GM21528 (cell line): ENCODE data around the gene PKP4.
A peak's percentile ranks its signal among the peaks of the same experiment; 100 is the strongest.
"Not testable (repeated sequence)": the region's sequence is repeated elsewhere in the genome, so short reads cannot be mapped to it uniquely, and the experiment has no call there.

Experiments
- ATAC-seq: cut with Tn5 transposase; IDR thresholded peaks from one replicate; pipeline ENCODE4 v1.9.1; 2021; ENCODE audit warnings: mild to moderate bottlenecking, moderate library complexity; ENCODE audit not compliant: unreplicated experiment, low FRiP score

The PKP4 gene

DNA sequence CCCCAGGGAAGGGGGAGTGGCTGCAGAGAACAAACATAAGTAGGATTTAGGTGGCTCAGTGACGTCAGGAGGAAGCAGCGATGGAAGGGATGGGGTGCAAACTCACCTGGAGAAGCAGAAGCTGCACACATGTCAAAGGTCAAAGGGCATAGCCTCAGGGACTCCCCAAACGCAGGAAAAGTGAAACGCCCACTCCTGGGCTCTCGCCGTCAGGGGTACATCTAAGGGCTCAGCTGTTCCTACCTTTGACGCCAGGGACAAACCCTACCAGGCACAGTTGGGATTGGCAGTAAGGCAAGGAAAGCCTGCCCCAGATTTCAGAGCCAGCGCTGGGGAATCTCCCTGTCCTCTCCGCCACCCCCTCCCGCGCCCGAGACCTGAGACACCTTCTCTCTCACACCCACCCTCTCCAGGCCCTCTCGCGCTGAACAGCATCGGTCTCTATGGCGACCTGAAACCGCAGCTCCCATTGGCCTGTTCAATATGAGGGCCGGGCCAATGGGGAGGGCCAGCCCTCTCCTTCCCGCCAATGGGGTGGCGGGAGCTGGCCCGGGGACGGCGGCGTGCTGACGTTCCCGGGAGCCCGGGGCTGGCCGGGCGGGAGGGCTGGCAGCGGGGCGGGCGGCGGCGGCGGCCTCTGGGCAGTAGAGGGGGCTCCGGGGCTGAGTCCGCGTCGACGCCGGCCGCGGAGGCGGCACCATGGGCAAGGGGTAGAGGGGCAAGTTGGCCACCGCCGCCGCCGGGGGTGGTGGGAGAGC is at the start of gene PKP4, which contains the start of gene CCDC148:
TSS of gene PKP4 (plus strand) at position 644 of the 758 bp plus-strand sequence. CDS start 76,233 bp downstream, outside the sequence.
TSS of gene CCDC148 (minus strand) at position 445 of the 758 bp plus-strand sequence. CDS start at position 131, 314 bp downstream.
- peak; percentile 95 for ATAC-seq

GRCh38 chr2:158407031-158407430 is 49.7 kb upstream of the PKP4 start:
- ATAC-seq: no peak

DNA sequence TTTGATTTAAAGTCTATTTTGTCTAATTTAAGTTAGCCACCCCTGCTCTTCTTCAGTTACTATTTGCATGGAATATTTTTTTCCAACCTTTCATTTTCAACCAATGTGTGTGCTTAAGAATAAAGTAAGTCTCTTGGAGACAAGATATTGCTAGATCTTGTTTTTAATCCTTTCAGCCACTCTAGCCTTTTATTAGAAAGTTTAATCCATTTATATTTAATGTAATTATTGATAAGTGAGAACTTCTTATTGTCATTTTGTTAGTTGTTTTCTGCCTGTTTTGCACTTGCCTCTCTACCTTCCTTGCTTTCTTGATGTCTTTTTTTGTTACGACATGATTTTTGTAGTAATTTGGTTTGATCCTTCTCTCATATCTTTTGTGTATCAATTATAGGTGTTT is 46.6 kb upstream of the PKP4 start:
- ATAC-seq: no peak

DNA sequence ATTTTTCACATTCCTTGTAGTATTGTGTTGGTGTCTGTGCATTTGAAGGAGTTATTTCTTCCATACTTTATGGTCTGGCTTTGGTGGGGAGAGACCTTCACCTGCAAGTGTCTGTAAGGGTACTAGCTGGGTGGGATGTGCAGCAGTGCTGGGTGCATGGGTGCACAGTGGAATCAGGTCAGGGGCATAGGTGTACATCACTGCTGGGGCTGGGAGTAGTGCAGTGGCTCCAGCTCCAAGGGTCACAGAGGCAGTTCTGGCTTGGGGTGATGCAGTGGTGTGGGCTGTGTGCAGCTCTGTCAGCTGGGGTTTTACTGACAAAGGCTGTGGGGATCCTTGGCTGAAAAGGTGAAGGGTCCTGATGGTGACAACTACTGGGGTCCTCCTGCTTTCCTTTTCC is 45.0 kb upstream of the PKP4 start:
- no peak for ATAC-seq

DNA sequence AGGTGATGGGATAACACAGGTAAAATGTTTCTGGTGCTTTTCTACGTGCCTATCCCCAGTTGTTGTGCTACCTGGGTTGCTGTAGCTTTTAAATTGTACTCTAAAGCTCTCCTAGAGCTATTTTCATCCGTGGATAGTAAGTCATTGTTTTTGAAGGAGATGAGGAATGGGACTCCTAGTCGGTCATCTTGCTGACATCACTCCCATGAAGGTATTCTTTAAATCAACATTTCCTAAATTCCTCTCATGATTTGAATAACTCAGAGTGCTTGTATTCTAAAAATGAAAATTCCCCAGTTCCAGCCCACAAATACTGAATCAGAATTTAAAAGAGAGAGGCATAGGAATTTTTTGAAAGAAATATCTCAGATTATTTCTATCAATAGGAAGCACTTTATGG is 44.5 kb upstream of the PKP4 start:
- no peak for ATAC-seq

DNA sequence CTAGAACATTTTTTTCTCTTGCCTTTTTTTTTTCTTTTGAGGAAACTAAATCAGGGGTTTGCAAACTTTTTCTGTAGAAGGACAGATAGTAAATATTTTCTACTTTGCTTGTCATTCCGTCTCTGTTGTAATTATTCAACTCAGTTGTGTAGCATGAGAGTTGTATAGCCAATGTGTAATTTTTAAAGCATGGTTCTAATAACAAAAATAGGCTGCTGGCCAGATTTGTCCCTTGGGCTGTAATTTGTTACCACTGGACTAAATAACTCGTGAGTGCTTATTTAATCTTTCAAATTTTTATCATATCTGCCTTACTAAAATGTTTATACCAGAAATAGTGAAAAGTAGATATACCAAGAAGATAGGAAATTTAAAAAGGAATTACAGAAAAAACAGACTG is 43.2 kb upstream of the PKP4 start:
- no peak for ATAC-seq

DNA sequence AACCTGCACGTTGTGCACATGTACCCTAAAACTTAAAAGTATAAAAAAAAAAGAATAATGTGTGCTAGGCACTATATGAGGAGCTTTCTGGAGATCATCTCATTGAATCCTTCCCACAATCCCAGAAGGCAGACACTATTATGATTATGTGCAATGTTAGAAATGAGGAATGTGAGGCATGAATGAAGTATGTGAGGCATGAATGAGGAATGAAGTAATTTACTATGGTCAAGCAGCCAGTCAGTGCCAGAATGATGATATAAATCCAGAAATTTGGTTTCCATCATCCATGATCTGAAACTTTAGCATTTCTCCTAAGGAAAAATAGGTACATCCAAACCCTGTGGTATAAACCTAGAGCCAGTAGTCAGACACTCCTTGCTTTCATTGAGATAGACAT is 42.2 kb upstream of the PKP4 start:
- no peak for ATAC-seq

- ATAC-seq: no peak
These were observed 24.6 kb upstream of the PKP4 start for GRCh38 chr2:158432117-158432516.

DNA sequence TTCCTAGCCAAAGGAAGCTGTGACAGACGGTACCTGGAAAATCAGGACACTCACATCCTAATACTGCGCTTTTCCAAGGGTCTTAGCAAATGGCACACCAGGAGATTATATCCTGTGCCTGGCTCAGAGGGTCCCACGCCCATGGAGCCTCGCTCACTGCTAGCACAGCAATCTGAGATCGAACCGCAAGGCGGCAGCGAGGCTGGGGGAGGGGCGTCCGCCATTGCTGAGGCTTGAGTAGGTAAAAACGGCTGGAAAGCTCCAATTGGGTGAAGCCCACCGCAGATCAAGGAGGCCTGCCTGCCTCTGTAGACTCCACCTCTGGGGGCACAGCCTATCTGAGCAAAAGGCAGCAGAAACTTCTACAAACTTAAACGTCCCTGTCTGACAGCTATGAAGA is 23.0 kb upstream of the PKP4 start:
- ATAC-seq: not testable (repeated sequence)

DNA sequence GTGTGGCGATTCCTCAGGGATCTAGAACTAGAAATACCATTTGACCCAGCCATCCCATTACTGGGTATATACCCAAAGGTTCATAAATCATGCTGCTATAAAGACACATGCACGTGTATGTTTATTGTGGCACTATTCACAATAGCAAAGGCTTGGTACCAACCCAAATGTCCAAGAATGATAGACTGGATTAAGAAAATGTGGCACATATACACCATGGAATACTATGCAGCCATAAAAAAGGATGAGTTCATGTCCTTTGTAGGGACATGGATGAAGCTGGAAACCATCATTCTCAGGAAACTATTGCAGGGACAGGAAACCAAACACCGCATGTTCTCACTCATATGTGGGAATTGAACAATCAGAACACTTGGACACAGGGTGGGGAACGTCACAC is 17.7 kb upstream of the PKP4 start:
- not testable (repeated sequence) for ATAC-seq

GRCh38 chr2:158443606-158444005 is 13.1 kb upstream of the PKP4 start:
- ATAC-seq: no peak

GRCh38 chr2:158457092-158457825 is 507 bp downstream of the PKP4 start:
- peak; percentile 47 for ATAC-seq

- peak; percentile 64 for ATAC-seq
These were observed 1.3 kb downstream of the PKP4 start for GRCh38 chr2:158457826-158458616.

GRCh38 chr2:158458617-158458920 is 1.8 kb downstream of the PKP4 start:
- no peak for ATAC-seq

DNA sequence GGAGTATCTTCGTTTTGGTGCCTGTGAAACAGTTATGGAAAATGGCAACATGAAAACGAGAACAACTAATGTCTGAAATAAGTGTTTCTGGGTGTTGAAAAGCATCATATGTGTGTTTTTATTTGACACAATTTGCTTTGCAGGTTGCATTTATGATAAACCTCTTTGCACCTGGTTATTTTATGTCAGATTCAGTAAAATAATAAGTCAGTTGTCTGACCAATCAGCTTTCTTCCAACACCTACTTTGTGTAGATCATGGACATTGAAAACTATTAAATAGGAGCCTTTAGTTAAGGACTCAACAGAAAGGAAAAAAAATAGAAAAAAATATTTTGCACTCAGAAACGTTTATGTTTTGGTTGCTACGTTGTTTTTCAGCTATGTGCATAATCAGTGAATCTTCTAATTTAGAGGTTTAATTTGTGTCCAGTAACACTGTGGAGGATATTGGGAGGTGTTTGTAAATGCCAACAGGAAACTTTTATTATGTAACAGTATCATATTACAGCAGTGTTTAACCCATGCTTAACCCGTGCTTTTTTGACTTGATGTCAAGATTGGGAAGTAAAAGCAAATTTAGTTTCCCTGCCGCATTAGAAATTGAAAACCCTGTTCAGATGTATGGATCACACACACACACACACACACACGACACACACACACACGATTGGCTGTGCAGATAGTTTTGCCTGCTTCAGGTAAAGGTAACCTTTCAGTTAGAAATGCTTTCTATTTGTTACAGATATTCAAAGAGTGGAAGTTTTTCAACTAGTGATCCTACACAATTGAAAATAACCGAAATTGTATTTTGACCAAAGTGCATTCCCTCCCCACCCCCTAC is 2.6 kb downstream of the PKP4 start:
- ATAC-seq: no peak

- no peak for ATAC-seq
These were observed 4.0 kb downstream of the PKP4 start for GRCh38 chr2:158460632-158461297.

- no peak for ATAC-seq
These were observed 6.8 kb downstream of the PKP4 start for GRCh38 chr2:158463496-158464095.

GRCh38 chr2:158464426-158465281 is 7.9 kb downstream of the PKP4 start:
- ATAC-seq: no peak
